Neural cell (in vitro differentiated cells): ENCODE data around the gene STRN3. TPM values are rescaled to one million over a fixed set of nuclear protein-coding genes. Genes with fewer than 3 reads are reported as not detected.

ENCODE experiments used
- H2AFZ ChIP-seq: fragments of 200-600, 300-800 bp; sonication (generic), shearing (Covaris generic); 2 replicates; pipeline ENCODE4 v1.6.0; 2014; ENCODE audit warnings: low read depth, mild to moderate bottlenecking, antibody characterized with exemption, low read length, moderate library complexity
- H3F3A ChIP-seq: fragments of 200-600 bp; shearing (Covaris generic); 2 replicates; pipeline ENCODE4 v1.6.1; 2016; ENCODE audit warnings: mild to moderate bottlenecking, moderate library complexity, mixed read lengths, antibody characterized with exemption, low read length; ENCODE audit not compliant: insufficient read depth, poor library complexity, severe bottlenecking
- H3K27ac ChIP-seq: fragments of 200-600, 300-800 bp; sonication (generic), shearing (Covaris generic); 2 replicates; pipeline ENCODE4 v1.5.1; 2014; ENCODE audit warnings: mild to moderate bottlenecking, low read length, moderate library complexity
- H3K27me3 ChIP-seq: fragments of 300-800, 200-600 bp; sonication (generic), shearing (Covaris generic); 2 replicates; pipeline ENCODE4 v1.6.0; 2014; ENCODE audit warnings: mild to moderate bottlenecking, low read depth, low read length, moderate library complexity; ENCODE audit not compliant: insufficient read depth
- H3K36me3 ChIP-seq: fragments of 300-800, 200-600 bp; sonication (generic), shearing (Covaris generic); 2 replicates; pipeline ENCODE4 v1.5.1; 2014; ENCODE audit warnings: mild to moderate bottlenecking, antibody characterized with exemption, low read length, moderate library complexity; ENCODE audit not compliant: insufficient read depth
- H3K4me2 ChIP-seq: fragments of 300-800, 200-600 bp; sonication (generic), shearing (Covaris generic); 2 replicates; pipeline ENCODE4 v1.6.0; 2014; ENCODE audit warnings: mild to moderate bottlenecking, low read length
- H3K4me3 ChIP-seq: fragments of 300-800, 200-600 bp; sonication (generic), shearing (Covaris generic); 2 replicates; pipeline ENCODE4 v1.5.1; 2014; ENCODE audit warnings: mild to moderate bottlenecking, low read length, moderate library complexity
- H3K79me2 ChIP-seq: fragments of 200-600 bp; shearing (Covaris generic); replicated peaks from 2 replicates; pipeline ENCODE4 v1.6.0; 2014; ENCODE audit warnings: mild to moderate bottlenecking, low read length, moderate library complexity; ENCODE audit not compliant: insufficient read depth
- H3K9ac ChIP-seq: fragments of 300-800, 200-600 bp; sonication (generic), shearing (Covaris generic); 2 replicates; pipeline ENCODE4 v1.6.1; 2016; ENCODE audit warnings: mild to moderate bottlenecking, low read length, mixed read lengths
- H3K9me2 ChIP-seq: fragments of 200-600 bp; shearing (Covaris generic); 2 replicates; pipeline ENCODE4 v1.6.1; 2016; ENCODE audit warnings: mild to moderate bottlenecking, low read length, mixed read lengths; ENCODE audit not compliant: insufficient read depth
- H3K9me3 ChIP-seq: fragments of 200-600, 300-800 bp; sonication (generic), shearing (Covaris generic); 2 replicates; pipeline ENCODE4 v1.6.1; 2016; ENCODE audit warnings: mild to moderate bottlenecking, mixed run types, low read length, moderate library complexity, mixed read lengths
- H4K20me1 ChIP-seq: fragments of 200-600 bp; shearing (Covaris generic); 2 replicates; pipeline ENCODE4 v1.6.1; 2016; ENCODE audit warnings: mild to moderate bottlenecking, mixed run types; ENCODE audit not compliant: insufficient read depth
- CTCF ChIP-seq: fragments of 450-650 bp; IDR thresholded peaks from 2 replicates; pipeline ENCODE4 v1.5.1; 2014; ENCODE audit warnings: antibody characterized with exemption, mild to moderate bottlenecking, moderate library complexity; ENCODE audit not compliant: poor library complexity, severe bottlenecking
- EP300 ChIP-seq: fragments of 450-650 bp; conservative IDR thresholded peaks from 2 replicates; pipeline ENCODE4 v1.6.1; 2014; ENCODE audit warnings: antibody characterized with exemption, mild to moderate bottlenecking, moderate library complexity; ENCODE audit not compliant: poor library complexity, severe bottlenecking
- EZH2 ChIP-seq: fragments of 200-600, 300-800 bp; shearing (Covaris generic), sonication (generic); IDR thresholded peaks from 2 replicates; pipeline ENCODE4 v1.6.1; 2014; ENCODE audit warnings: antibody characterized with exemption, low read length, borderline replicate concordance, mild to moderate bottlenecking; ENCODE audit not compliant: insufficient read depth, poor library complexity, severe bottlenecking
- MXI1 ChIP-seq: fragments of 450-650 bp; conservative IDR thresholded peaks from 2 replicates; pipeline ENCODE4 v1.6.1; 2014; ENCODE audit warnings: antibody characterized with exemption, mild to moderate bottlenecking; ENCODE audit not compliant: poor library complexity, severe bottlenecking
- POLR2AphosphoS5 ChIP-seq: IDR thresholded peaks from 2 replicates; pipeline ENCODE4 v1.6.1; 2012
- RAD21 ChIP-seq: fragments of 450-650 bp; conservative IDR thresholded peaks from 2 replicates; pipeline ENCODE4 v1.6.1; 2014; ENCODE audit warnings: antibody characterized with exemption, mild to moderate bottlenecking, moderate library complexity
- SMC3 ChIP-seq: fragments of 450-650 bp; conservative IDR thresholded peaks from 2 replicates; pipeline ENCODE4 v1.6.1; 2014; ENCODE audit warnings: antibody characterized with exemption, mild to moderate bottlenecking, moderate library complexity; ENCODE audit not compliant: poor library complexity
- TAF1 ChIP-seq: IDR thresholded peaks from 2 replicates; pipeline ENCODE4 v1.6.1; 2012; ENCODE audit warnings: low read depth
- polyA plus RNA-seq: library from polyadenylated mRNA; depleted of rRNA; stranded (reverse); fragments of >200 nt; gene quantifications from 2 replicates; pipeline ENCODE4 v1.2.3, GENCODE V29; 2014
- TF ChIP-seq, protein P1 (sequence below): IDR thresholded peaks from 2 replicates; pipeline ENCODE4 v1.6.1; 2012; ENCODE audit warnings: borderline replicate concordance

The STRN3 gene
- polyA plus RNA-seq, 1 donor from 2014 or later: 60.1 TPM

GRCh38 chr14:31038521-31039166 is 12.5 kb upstream of the STRN3 start:
- no peak overlapping the region for H2AFZ ChIP-seq
- H3K36me3 ChIP-seq: no peaks in the 10 kb centered on the region
- no peak overlapping the region for H3K27ac ChIP-seq
- no peaks in the 10 kb centered on the region for H3F3A ChIP-seq
- no peaks in the 10 kb centered on the region for H3K9me3 ChIP-seq
- H3K9me2 ChIP-seq: no peaks in the 10 kb centered on the region
- no peak for TF ChIP-seq RAD21
- TF ChIP-seq EZH2: no peak
- no peak for TF ChIP-seq CTCF
- TF ChIP-seq EP300: no peak
- no peak for TF ChIP-seq POLR2AphosphoS5
- no peak for TF ChIP-seq MXI1
- TF ChIP-seq, protein P1, sequence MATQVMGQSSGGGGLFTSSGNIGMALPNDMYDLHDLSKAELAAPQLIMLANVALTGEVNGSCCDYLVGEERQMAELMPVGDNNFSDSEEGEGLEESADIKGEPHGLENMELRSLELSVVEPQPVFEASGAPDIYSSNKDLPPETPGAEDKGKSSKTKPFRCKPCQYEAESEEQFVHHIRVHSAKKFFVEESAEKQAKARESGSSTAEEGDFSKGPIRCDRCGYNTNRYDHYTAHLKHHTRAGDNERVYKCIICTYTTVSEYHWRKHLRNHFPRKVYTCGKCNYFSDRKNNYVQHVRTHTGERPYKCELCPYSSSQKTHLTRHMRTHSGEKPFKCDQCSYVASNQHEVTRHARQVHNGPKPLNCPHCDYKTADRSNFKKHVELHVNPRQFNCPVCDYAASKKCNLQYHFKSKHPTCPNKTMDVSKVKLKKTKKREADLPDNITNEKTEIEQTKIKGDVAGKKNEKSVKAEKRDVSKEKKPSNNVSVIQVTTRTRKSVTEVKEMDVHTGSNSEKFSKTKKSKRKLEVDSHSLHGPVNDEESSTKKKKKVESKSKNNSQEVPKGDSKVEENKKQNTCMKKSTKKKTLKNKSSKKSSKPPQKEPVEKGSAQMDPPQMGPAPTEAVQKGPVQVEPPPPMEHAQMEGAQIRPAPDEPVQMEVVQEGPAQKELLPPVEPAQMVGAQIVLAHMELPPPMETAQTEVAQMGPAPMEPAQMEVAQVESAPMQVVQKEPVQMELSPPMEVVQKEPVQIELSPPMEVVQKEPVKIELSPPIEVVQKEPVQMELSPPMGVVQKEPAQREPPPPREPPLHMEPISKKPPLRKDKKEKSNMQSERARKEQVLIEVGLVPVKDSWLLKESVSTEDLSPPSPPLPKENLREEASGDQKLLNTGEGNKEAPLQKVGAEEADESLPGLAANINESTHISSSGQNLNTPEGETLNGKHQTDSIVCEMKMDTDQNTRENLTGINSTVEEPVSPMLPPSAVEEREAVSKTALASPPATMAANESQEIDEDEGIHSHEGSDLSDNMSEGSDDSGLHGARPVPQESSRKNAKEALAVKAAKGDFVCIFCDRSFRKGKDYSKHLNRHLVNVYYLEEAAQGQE: no peak
- no peak for TF ChIP-seq SMC3
- TF ChIP-seq TAF1: no peak
- no peaks in the 10 kb centered on the region for H3K79me2 ChIP-seq
- no peaks in the 10 kb centered on the region for H3K27me3 ChIP-seq
- no peak overlapping the region for H3K4me2 ChIP-seq
- H4K20me1 ChIP-seq: no peaks in the 10 kb centered on the region
- no peak overlapping the region for H3K4me3 ChIP-seq
- no peak overlapping the region for H3K9ac ChIP-seq

- Histone ChIP-seq H3K4me3 (no peak overlapping the region), H3K9me3 (no peaks in the 10 kb centered on the region), H3K79me2 (no peaks in the 10 kb centered on the region), H3K4me2 (no peak overlapping the region), H4K20me1 (no peaks in the 10 kb centered on the region), H3F3A (no peaks in the 10 kb centered on the region), H3K9me2 (no peaks in the 10 kb centered on the region), H3K36me3 (no peaks in the 10 kb centered on the region), H3K9ac (no peak overlapping the region), H3K27ac (no peak overlapping the region), H2AFZ (no peak overlapping the region), H3K27me3 (no peaks in the 10 kb centered on the region)
- no peak for TF ChIP-seq MXI1
- TF ChIP-seq, protein P1: no peak
- TF ChIP-seq EZH2: no peak
- TF ChIP-seq RAD21: no peak
- TF ChIP-seq POLR2AphosphoS5: no peak
- no peak for TF ChIP-seq TAF1
- no peak for TF ChIP-seq CTCF
These were observed 11.6 kb upstream of the STRN3 start for GRCh38 chr14:31037709-31038221.
